ENCODE data around the gene FKTN.
"Not testable (repeated sequence)": the region's sequence is repeated elsewhere in the genome, so short reads cannot be mapped to it uniquely, and the experiment has no call there.

Gene FKTN

DNA sequence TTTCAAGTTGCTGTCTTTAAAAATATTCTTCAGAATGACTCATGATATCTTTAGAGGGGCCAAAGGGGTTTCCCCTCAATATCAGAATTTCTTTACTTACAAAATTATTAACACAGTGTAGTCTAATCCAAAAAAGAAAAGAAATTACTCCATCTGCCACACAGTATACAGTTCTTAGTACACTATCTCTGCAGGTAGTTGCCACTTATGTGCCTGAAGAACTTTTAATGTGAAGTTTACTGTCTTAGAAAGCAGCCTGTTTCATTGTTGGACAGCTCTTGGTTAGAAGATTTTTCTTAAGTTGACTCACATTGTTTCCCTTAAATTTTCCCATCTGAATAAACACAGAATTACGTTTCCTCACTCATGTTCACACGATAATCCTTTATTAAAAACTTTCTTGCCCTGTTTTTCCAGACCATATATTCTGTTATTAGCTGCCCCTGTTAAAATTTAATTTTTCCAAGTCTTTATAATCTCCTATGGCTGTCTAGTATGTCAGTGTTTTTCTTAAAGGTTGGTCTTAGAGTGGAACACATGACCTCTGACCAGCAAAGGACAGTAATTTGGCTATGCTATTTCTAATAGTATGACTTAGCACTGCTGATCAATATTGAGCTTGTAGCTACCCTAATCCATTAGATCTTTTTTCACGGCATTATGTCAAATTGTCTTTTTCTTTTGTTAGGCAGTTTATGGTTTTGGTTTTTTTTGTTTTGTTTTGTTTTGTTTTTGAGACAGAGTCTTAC is 21.8 kb upstream of the FKTN start:
- Histone ChIP-seq H3K27me3 (ENCODE audit: control insufficient read depth, insufficient read depth, low read length, poor library complexity, severe bottlenecking) (no peaks in the 10 kb centered on the region), H3K9me3 (ENCODE audit: control insufficient read depth, low read length) (no peaks in the 10 kb centered on the region), H3K27ac (ENCODE audit: insufficient read depth, low read depth, low read length, poor library complexity, severe bottlenecking) (no peak overlapping the region), H3K36me3 (ENCODE audit: control insufficient read depth, insufficient read depth, low read length) (peaks cover 10% of the 10 kb centered on the region), H3K4me1 (ENCODE audit: control insufficient read depth, insufficient read depth, low read length) (no peaks in the 10 kb centered on the region), H3K4me3 (ENCODE audit: insufficient read depth, low read depth, low read length) (no peak overlapping the region)
- 93 to 95% methylated on average over 3 of the region's 3 CpGs for WGBS, 2 experiments

- Histone ChIP-seq H3K27ac (ENCODE audit: insufficient read depth, low read depth, low read length, poor library complexity, severe bottlenecking) (no peak overlapping the region), H3K4me3 (ENCODE audit: insufficient read depth, low read depth, low read length) (no peak overlapping the region), H3K27me3 (ENCODE audit: control insufficient read depth, insufficient read depth, low read length, poor library complexity, severe bottlenecking) (no peaks in the 10 kb centered on the region), H3K9me3 (ENCODE audit: control insufficient read depth, low read length) (no peaks in the 10 kb centered on the region), H3K36me3 (ENCODE audit: control insufficient read depth, insufficient read depth, low read length) (peaks cover 10% of the 10 kb centered on the region), H3K4me1 (ENCODE audit: control insufficient read depth, insufficient read depth, low read length) (no peaks in the 10 kb centered on the region)
- WGBS, 2 experiments, result 92 to 95% methylated on average over 1 of the region's 1 CpG
These were observed 18.5 kb upstream of the FKTN start for GRCh38 chr9:105539452-105539851.

DNA sequence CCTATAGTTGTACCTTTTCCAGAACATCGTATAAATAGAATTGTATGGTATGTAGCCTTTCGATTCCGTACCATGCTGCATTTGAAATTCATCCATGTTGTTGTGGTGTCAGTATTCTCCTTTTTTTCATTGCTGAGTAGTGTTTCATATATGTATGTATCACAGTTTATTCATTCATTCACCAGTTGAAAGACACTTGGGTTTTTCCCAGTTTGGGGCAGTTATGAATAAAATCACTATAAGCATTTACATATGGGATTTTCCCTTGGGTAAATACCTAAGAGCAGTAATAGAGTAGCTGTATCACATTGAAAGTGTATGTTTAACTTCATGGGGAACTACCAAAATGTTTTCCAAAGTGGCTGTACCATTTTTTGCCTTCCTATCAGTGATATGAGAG is 16.1 kb upstream of the FKTN start:
- no peaks in the 10 kb centered on the region for H3K27me3 ChIP-seq (ENCODE audit: control insufficient read depth, insufficient read depth, low read length, poor library complexity, severe bottlenecking)
- H3K9me3 ChIP-seq (ENCODE audit: control insufficient read depth, low read length), result no peaks in the 10 kb centered on the region
- no peaks in the 10 kb centered on the region for H3K36me3 ChIP-seq (ENCODE audit: control insufficient read depth, insufficient read depth, low read length)
- no peak overlapping the region for H3K27ac ChIP-seq (ENCODE audit: insufficient read depth, low read depth, low read length, poor library complexity, severe bottlenecking)
- no peak overlapping the region for H3K4me3 ChIP-seq (ENCODE audit: insufficient read depth, low read depth, low read length)
- WGBS, 2 experiments, result 92 to 100% methylated on average over 3 of the region's 3 CpGs
- H3K4me1 ChIP-seq (ENCODE audit: control insufficient read depth, insufficient read depth, low read length), result no peaks in the 10 kb centered on the region

DNA sequence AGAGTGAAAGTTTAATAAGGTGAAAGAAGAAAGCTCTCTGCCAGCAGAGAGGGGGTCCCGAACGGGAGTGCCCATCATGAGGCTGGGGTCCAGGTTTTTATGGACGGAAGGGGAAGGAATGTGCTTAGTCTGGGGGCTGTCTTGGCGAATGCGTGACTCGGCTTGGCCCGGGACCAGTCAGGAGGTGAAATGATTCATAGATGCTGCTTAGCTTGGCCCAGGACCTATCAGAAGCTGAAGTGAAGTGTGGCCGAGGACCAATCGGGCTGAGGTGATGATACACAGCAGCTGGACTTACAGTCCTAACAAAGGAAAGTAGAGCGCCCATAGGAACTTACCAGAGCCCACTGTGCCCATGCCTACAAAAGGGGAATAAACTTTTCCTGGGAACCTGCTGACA is 3.9 kb upstream of the FKTN start:
- Histone ChIP-seq H3K9me3 (ENCODE audit: control insufficient read depth, low read length) (no peaks in the 10 kb centered on the region), H3K27me3 (ENCODE audit: control insufficient read depth, insufficient read depth, low read length, poor library complexity, severe bottlenecking) (peaks cover 10% of the 10 kb centered on the region), H3K4me3 (ENCODE audit: insufficient read depth, low read depth, low read length) (no peak overlapping the region), H3K36me3 (ENCODE audit: control insufficient read depth, insufficient read depth, low read length) (no peaks in the 10 kb centered on the region), H3K4me1 (ENCODE audit: control insufficient read depth, insufficient read depth, low read length) (peaks cover 4% of the 10 kb centered on the region), H3K27ac (ENCODE audit: insufficient read depth, low read depth, low read length, poor library complexity, severe bottlenecking) (no peak overlapping the region)
- WGBS, 2 experiments, result 93 to 94% methylated on average over 10 of the region's 10 CpGs

- Histone ChIP-seq H3K4me1 (ENCODE audit: control insufficient read depth, insufficient read depth, low read length) (no peaks in the 10 kb centered on the region), H3K27ac (ENCODE audit: insufficient read depth, low read depth, low read length, poor library complexity, severe bottlenecking) (no peak overlapping the region), H3K27me3 (ENCODE audit: control insufficient read depth, insufficient read depth, low read length, poor library complexity, severe bottlenecking) (no peaks in the 10 kb centered on the region), H3K4me3 (ENCODE audit: insufficient read depth, low read depth, low read length) (no peak overlapping the region), H3K36me3 (ENCODE audit: control insufficient read depth, insufficient read depth, low read length) (no peaks in the 10 kb centered on the region), H3K9me3 (ENCODE audit: control insufficient read depth, low read length) (no peaks in the 10 kb centered on the region)
These were observed 14.5 kb downstream of the FKTN start for GRCh38 chr9:105572455-105572854.

DNA sequence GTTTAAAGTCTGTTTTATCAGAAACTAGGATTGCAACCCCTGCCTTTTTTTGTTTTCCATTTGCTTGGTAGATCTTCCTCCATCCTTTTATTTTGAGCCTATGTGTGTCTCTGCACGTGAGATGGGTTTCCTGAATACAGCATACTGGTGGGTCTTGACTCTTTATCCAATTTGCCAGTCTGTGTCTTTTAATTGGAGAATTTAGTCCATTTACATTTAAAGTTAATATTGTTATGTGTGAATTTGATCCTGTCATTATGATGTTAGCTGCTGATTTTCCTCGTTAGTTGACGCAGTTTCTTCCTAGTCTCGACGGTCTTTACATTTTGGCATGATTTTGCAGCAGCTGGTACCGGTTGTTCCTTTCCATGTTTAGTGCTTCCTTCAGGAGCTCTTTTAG is 22.0 kb downstream of the FKTN start:
- H3K27ac ChIP-seq (ENCODE audit: insufficient read depth, low read depth, low read length, poor library complexity, severe bottlenecking); H3K4me1 ChIP-seq (ENCODE audit: control insufficient read depth, insufficient read depth, low read length); H3K27me3 ChIP-seq (ENCODE audit: control insufficient read depth, insufficient read depth, low read length, poor library complexity, severe bottlenecking); H3K36me3 ChIP-seq (ENCODE audit: control insufficient read depth, insufficient read depth, low read length); H3K4me3 ChIP-seq (ENCODE audit: insufficient read depth, low read depth, low read length); H3K9me3 ChIP-seq (ENCODE audit: control insufficient read depth, low read length): not testable (repeated sequence)
- WGBS, 2 experiments, result 93 to 100% methylated on average over 4 to 5 of the region's 6 CpGs

- not testable (repeated sequence) for H3K27me3 ChIP-seq (ENCODE audit: control insufficient read depth, insufficient read depth, low read length, poor library complexity, severe bottlenecking); H3K27ac ChIP-seq (ENCODE audit: insufficient read depth, low read depth, low read length, poor library complexity, severe bottlenecking); H3K36me3 ChIP-seq (ENCODE audit: control insufficient read depth, insufficient read depth, low read length); H3K4me1 ChIP-seq (ENCODE audit: control insufficient read depth, insufficient read depth, low read length); H3K4me3 ChIP-seq (ENCODE audit: insufficient read depth, low read depth, low read length); H3K9me3 ChIP-seq (ENCODE audit: control insufficient read depth, low read length)
- 32 to 34% methylated on average over 16 of the region's 16 CpGs for WGBS, 2 experiments
These were observed 23.6 kb downstream of the FKTN start for GRCh38 chr9:105581550-105581949.

DNA sequence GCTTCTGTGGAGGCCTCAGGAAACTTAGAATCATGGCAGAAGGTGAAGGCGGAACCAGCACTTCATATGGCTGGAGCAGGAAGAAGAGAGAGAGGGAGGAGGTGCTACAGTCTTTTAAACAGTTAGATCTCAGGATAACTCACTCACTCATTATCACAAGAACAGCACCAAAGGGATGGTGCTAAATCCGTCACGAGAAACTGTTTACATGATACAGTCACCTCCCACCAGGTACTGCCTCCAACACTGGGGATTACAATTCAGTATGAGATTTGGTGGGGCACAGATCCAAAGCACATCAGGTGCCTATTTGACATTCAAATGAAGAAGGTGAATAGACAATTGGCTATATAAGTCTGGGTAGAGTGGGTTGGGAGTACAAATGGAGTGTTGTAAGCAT is 35.2 kb downstream of the FKTN start:
- H3K4me1 ChIP-seq (ENCODE audit: control insufficient read depth, insufficient read depth, low read length), result no peaks in the 10 kb centered on the region
- H3K27me3 ChIP-seq (ENCODE audit: control insufficient read depth, insufficient read depth, low read length, poor library complexity, severe bottlenecking), result no peaks in the 10 kb centered on the region
- no peak overlapping the region for H3K27ac ChIP-seq (ENCODE audit: insufficient read depth, low read depth, low read length, poor library complexity, severe bottlenecking)
- no peaks in the 10 kb centered on the region for H3K36me3 ChIP-seq (ENCODE audit: control insufficient read depth, insufficient read depth, low read length)
- no peaks in the 10 kb centered on the region for H3K9me3 ChIP-seq (ENCODE audit: control insufficient read depth, low read length)
- WGBS, 2 experiments, result 62 to 77% methylated on average over 3 of the region's 3 CpGs
- H3K4me3 ChIP-seq (ENCODE audit: insufficient read depth, low read depth, low read length), result no peak overlapping the region

DNA sequence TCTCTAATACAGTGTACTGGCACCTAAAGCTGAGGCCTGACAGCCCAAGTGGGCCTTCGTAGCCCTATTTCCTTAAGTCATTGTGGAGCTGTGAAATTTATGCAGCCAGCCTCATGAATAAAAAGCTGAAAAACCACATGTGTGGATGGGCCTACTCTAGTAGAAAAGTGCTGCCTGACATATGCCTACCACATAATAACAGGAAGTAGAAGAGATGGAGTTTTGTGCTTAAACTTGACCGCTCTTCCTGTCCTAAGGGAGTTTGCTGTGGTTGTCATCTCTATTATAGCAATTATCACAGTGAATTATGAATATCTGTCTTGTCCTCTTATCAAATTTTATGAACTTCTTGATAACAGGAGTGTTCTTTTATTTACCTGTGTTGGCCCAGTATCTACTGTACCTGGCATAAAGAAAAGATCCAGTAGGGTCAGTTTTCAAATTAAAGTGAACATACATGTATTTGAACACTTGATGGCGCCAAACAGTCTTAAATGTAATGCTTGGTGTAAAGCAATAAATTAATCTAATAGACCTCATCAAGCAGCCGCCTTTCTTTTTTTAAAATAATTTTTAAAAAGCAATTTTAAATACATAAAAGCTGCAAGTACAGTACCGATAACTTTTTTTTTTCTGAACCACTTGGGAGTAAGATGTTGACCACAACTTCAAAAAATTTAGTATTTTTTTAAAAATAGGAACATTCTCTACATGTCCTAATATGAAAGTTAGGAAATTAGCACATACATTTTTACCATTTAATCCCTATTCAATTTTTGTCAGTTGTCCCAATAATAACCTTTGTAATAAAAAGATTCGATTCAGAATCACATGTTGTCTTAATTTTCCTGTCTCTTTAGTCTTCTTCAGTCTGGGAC is 51.0 kb downstream of the FKTN start:
- Histone ChIP-seq H3K27me3 (ENCODE audit: control insufficient read depth, insufficient read depth, low read length, poor library complexity, severe bottlenecking) (no peaks in the 10 kb centered on the region), H3K4me1 (ENCODE audit: control insufficient read depth, insufficient read depth, low read length) (no peaks in the 10 kb centered on the region), H3K36me3 (ENCODE audit: control insufficient read depth, insufficient read depth, low read length) (no peaks in the 10 kb centered on the region), H3K27ac (ENCODE audit: insufficient read depth, low read depth, low read length, poor library complexity, severe bottlenecking) (no peak overlapping the region), H3K4me3 (ENCODE audit: insufficient read depth, low read depth, low read length) (no peak overlapping the region), H3K9me3 (ENCODE audit: control insufficient read depth, low read length) (no peaks in the 10 kb centered on the region)
- WGBS, 2 experiments, result 71 to 96% methylated on average over 2 to 4 of the region's 6 CpGs

- Histone ChIP-seq H3K4me3 (ENCODE audit: insufficient read depth, low read depth, low read length) (no peak overlapping the region), H3K36me3 (ENCODE audit: control insufficient read depth, insufficient read depth, low read length) (no peaks in the 10 kb centered on the region), H3K4me1 (ENCODE audit: control insufficient read depth, insufficient read depth, low read length) (no peaks in the 10 kb centered on the region), H3K9me3 (ENCODE audit: control insufficient read depth, low read length) (no peaks in the 10 kb centered on the region), H3K27me3 (ENCODE audit: control insufficient read depth, insufficient read depth, low read length, poor library complexity, severe bottlenecking) (no peaks in the 10 kb centered on the region), H3K27ac (ENCODE audit: insufficient read depth, low read depth, low read length, poor library complexity, severe bottlenecking) (no peak overlapping the region)
- WGBS, 2 experiments, result 95 to 100% methylated on average over 1 to 2 of the region's 2 CpGs
These were observed 63.1 kb downstream of the FKTN start for GRCh38 chr9:105621001-105621400.

Measured in ectodermal cell (in vitro differentiated cells).